OCI-LY3 (cell line): ENCODE data around the gene NHEJ1.

Experiments used
- EZH2phosphoT487 ChIP-seq: fragments of 200-600 bp; shearing (Covaris generic); IDR thresholded peaks from 2 replicates; pipeline ENCODE4 v1.6.1; 2018; ENCODE audit warnings: antibody characterized with exemption, mixed run types, low read depth
- TF ChIP-seq, protein P1 (sequence below): fragments of 200-600, 300-600 bp; sonication (generic); IDR thresholded peaks from 2 replicates; pipeline ENCODE4 v1.5.1; 2014; ENCODE audit warnings: antibody characterized with exemption, low read length, low read depth

DNA sequence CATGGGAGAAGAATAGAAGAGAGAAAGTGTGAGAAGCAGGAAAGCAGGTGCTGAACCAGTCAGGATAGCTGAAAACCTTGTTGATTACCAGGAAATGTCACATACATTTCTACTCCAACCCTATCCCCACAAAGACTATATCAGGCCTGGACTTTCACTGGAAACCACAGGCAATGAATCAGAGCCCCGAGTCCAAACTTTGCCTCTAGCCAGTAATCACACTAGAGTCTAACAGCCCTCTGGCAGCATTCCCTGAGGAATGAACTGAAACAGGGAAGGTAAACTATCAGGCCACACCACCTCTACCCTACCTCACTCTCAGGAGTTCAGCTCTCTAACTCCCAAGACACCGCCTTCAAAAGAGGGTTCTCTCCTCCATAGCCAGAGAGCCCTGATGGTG, 81.2 kb downstream of the NHEJ1 start:
- TF ChIP-seq, protein P1, sequence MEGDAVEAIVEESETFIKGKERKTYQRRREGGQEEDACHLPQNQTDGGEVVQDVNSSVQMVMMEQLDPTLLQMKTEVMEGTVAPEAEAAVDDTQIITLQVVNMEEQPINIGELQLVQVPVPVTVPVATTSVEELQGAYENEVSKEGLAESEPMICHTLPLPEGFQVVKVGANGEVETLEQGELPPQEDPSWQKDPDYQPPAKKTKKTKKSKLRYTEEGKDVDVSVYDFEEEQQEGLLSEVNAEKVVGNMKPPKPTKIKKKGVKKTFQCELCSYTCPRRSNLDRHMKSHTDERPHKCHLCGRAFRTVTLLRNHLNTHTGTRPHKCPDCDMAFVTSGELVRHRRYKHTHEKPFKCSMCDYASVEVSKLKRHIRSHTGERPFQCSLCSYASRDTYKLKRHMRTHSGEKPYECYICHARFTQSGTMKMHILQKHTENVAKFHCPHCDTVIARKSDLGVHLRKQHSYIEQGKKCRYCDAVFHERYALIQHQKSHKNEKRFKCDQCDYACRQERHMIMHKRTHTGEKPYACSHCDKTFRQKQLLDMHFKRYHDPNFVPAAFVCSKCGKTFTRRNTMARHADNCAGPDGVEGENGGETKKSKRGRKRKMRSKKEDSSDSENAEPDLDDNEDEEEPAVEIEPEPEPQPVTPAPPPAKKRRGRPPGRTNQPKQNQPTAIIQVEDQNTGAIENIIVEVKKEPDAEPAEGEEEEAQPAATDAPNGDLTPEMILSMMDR, result no peak
- no peak for TF ChIP-seq EZH2phosphoT487
